GM23338 (cell line): ENCODE data around the gene TRIM43. TPM values are rescaled to one million over a fixed set of nuclear protein-coding genes. Genes with fewer than 3 reads are reported as not detected.
A peak's percentile ranks its signal among the peaks of the same experiment; 100 is the strongest.

ENCODE experiments used
- ATAC-seq: fragments of 200-7000 bp; cut with Tn5 transposase; 3 replicates; pipeline ENCODE4 v1.9.1; 2020
- DNase-seq: peaks from one replicate; pipeline ENCODE4 v3.0.0-alpha.2; 2015; ENCODE audit warnings: low spot score
- H2AFZ ChIP-seq: fragments of 200-600 bp; sonication (generic); 2 replicates; pipeline ENCODE4 v1.8.0; 2016; ENCODE audit warnings: antibody characterized with exemption, mild to moderate bottlenecking, moderate library complexity
- H3F3A ChIP-seq: fragments of 200-600 bp; sonication (generic); replicated peaks from 2 replicates; pipeline ENCODE4 v1.8.0; 2017; ENCODE audit warnings: antibody characterized with exemption, mixed run types, low read depth
- H3K27ac ChIP-seq: fragments of 200-600 bp; sonication (generic); 2 replicates; pipeline ENCODE4 v1.6.1; 2016; ENCODE audit warnings: low read depth
- H3K27me3 ChIP-seq: fragments of 200-600 bp; sonication (generic); 2 replicates; pipeline ENCODE4 v1.8.0; 2016; ENCODE audit warnings: mild to moderate bottlenecking, mixed run types, moderate library complexity; ENCODE audit not compliant: insufficient read depth
- H3K36me3 ChIP-seq: fragments of 200-600 bp; sonication (generic); 2 replicates; pipeline ENCODE4 v1.8.0; 2016; ENCODE audit warnings: mild to moderate bottlenecking; ENCODE audit not compliant: insufficient read depth
- H3K4me1 ChIP-seq: fragments of 200-600 bp; sonication (generic); 2 replicates; pipeline ENCODE4 v1.8.0; 2016; ENCODE audit warnings: mild to moderate bottlenecking, moderate library complexity; ENCODE audit not compliant: insufficient read depth
- H3K4me2 ChIP-seq: fragments of 200-600 bp; sonication (generic); 2 replicates; pipeline ENCODE4 v1.7.1; 2017; ENCODE audit warnings: mixed run types
- H3K4me3 ChIP-seq: fragments of 200-600 bp; sonication (generic); 2 replicates; pipeline ENCODE4 v1.6.1; 2016; ENCODE audit warnings: mixed run types
- H3K79me2 ChIP-seq: fragments of 200-600 bp; sonication (generic); replicated peaks from 2 replicates; pipeline ENCODE4 v1.8.0; 2017; ENCODE audit warnings: mild to moderate bottlenecking; ENCODE audit not compliant: insufficient read depth
- H3K9me2 ChIP-seq: fragments of 200-600 bp; sonication (generic); 2 replicates; pipeline ENCODE4 v1.8.0; 2017; ENCODE audit not compliant: insufficient read depth
- H4K20me1 ChIP-seq: fragments of 200-600 bp; sonication (generic); replicated peaks from 2 replicates; pipeline ENCODE4 v1.8.0; 2017; ENCODE audit warnings: mild to moderate bottlenecking; ENCODE audit not compliant: insufficient read depth
- H3K27ac Mint-ChIP-seq: 2 replicates; pipeline ENCODE4 v1.8.0; 2020; ENCODE audit warnings: inconsistent platforms, mild to moderate bottlenecking, moderate library complexity, mixed read lengths
- H3K27me3 Mint-ChIP-seq: 3 replicates; pipeline ENCODE4 v1.8.0; 2022; ENCODE audit warnings: low read depth, mild to moderate bottlenecking, moderate library complexity, mixed read lengths, inconsistent platforms; ENCODE audit not compliant: insufficient read depth, poor library complexity
- H3K36me3 Mint-ChIP-seq: 3 replicates; pipeline ENCODE4 v1.8.0; 2021; ENCODE audit warnings: low read depth, mild to moderate bottlenecking, inconsistent platforms, moderate library complexity, mixed read lengths
- H3K4me1 Mint-ChIP-seq: 3 replicates; pipeline ENCODE4 v1.8.0; 2020; ENCODE audit warnings: mild to moderate bottlenecking, inconsistent platforms, mixed read lengths
- H3K4me3 Mint-ChIP-seq: 3 replicates; pipeline ENCODE4 v1.8.0; 2021; ENCODE audit warnings: moderate library complexity, mild to moderate bottlenecking, inconsistent platforms, mixed read lengths
- H3K9me3 Mint-ChIP-seq: 3 replicates; pipeline ENCODE4 v1.8.0; 2020; ENCODE audit warnings: moderate library complexity, mild to moderate bottlenecking, inconsistent platforms, mixed read lengths
- CREB1 ChIP-seq: fragments of 250-450 bp; sonication (Bioruptor Pico); IDR thresholded peaks from 2 replicates; pipeline ENCODE4 v1.5.0; 2020; ENCODE audit warnings: low read depth, mild to moderate bottlenecking, moderate library complexity
- CTCF ChIP-seq, 2 experiments: fragments of 200-600 bp in 1 of 2; sonication (generic) in 1 of 2; conservative IDR thresholded peaks; 2 replicates each; pipeline versions ENCODE4 v1.5.1 to v1.6.1; 2016 to 2017; ENCODE audit warnings: antibody characterized with exemption in 2 of 2, low read depth in 2 of 2, mild to moderate bottlenecking in 2 of 2, moderate library complexity in 1 of 2
- EZH2 ChIP-seq: fragments of 200-600 bp; sonication (generic); IDR thresholded peaks from one replicate; pipeline ENCODE4 v1.8.0; 2017; ENCODE audit warnings: antibody characterized with exemption, mild to moderate bottlenecking, low read depth; ENCODE audit not compliant: unreplicated experiment
- EZH2phosphoT487 ChIP-seq: fragments of 200-600 bp; sonication (generic); IDR thresholded peaks from one replicate; pipeline ENCODE4 v1.8.1; 2018; ENCODE audit warnings: antibody characterized with exemption; ENCODE audit not compliant: unreplicated experiment
- JUNB ChIP-seq: IDR thresholded peaks from one replicate; pipeline ENCODE4 v1.6.1; 2016; ENCODE audit warnings: antibody characterized with exemption; ENCODE audit not compliant: unreplicated experiment
- NANOG ChIP-seq: IDR thresholded peaks from 2 replicates; pipeline ENCODE4 v1.6.1; 2016; ENCODE audit warnings: antibody characterized with exemption, borderline replicate concordance
- POLR2AphosphoS5 ChIP-seq: IDR thresholded peaks from 2 replicates; pipeline ENCODE4 v1.6.1; 2016; ENCODE audit warnings: antibody characterized with exemption, low read depth
- ZNF331 ChIP-seq: fragments of 250-450 bp; sonication (Bioruptor Pico); IDR thresholded peaks from 2 replicates; pipeline ENCODE4 v1.5.0; 2020; ENCODE audit warnings: low read depth, mild to moderate bottlenecking, moderate library complexity
- ZNF462 ChIP-seq: fragments of 250-450 bp; sonication (Bioruptor Pico); IDR thresholded peaks from 2 replicates; pipeline ENCODE4 v1.5.0; 2020; ENCODE audit warnings: mild to moderate bottlenecking, moderate library complexity
- polyA plus RNA-seq: library from polyadenylated mRNA; unstranded; fragments of >200 nt; fragmentation: Nextera tagmentation; extraction: Ambion mirVana; gene quantifications from 2 replicates; pipeline ENCODE4 v1.2.1, GENCODE V29; 2016
- total RNA-seq: library from RNA; depleted of rRNA; stranded (reverse); fragments of >200 nt; shearing (Covaris generic); gene quantifications from 2 replicates; pipeline ENCODE4 v1.2.3, GENCODE V29; 2014

The TRIM43 gene
- total and polyA plus RNA-seq, 2 experiments from 2014 or later = 0.40 to 0.59 TPM

GRCh38 chr2:95552911-95553310, 38.9 kb upstream of the TRIM43 start:
- no peaks in the 10 kb centered on the region for H3F3A ChIP-seq
- H3K36me3 Mint-ChIP-seq = no peaks in the 10 kb centered on the region
- H3K4me3 ChIP-seq = no peak overlapping the region
- DNase-seq = peak; percentile 2
- no peaks in the 10 kb centered on the region for H3K4me1 ChIP-seq
- TF ChIP-seq EZH2phosphoT487 (no peak), ZNF462 (CRISPR knock-in tag) (no peak), ZNF331 (CRISPR knock-in tag) (no peak), EZH2 (no peak), CREB1 (CRISPR knock-in tag) (no peak), JUNB (no peak), NANOG (no peak), CTCF (conservative IDR thresholded peaks at IDR 0.05; ENCODE audit: low read depth in 2 of 2) (no peak), POLR2AphosphoS5 (no peak)
- no peak overlapping the region for H3K27ac ChIP-seq
- H3K4me3 Mint-ChIP-seq = no peak overlapping the region
- H3K79me2 ChIP-seq = no peaks in the 10 kb centered on the region
- H3K9me2 ChIP-seq = no peaks in the 10 kb centered on the region
- H3K27ac Mint-ChIP-seq = no peak overlapping the region
- H4K20me1 ChIP-seq = no peaks in the 10 kb centered on the region
- no peaks in the 10 kb centered on the region for H3K9me3 Mint-ChIP-seq
- ATAC-seq = peak; percentile 43; the same call in 2 of the 3 replicates
- peak overlapping the region; percentile 35; the same call in 1 of the 2 replicates for H2AFZ ChIP-seq
- peaks cover 4% of the 10 kb centered on the region for H3K27me3 Mint-ChIP-seq
- H3K27me3 ChIP-seq = no peaks in the 10 kb centered on the region
- H3K4me1 Mint-ChIP-seq = no peaks in the 10 kb centered on the region
- H3K4me2 ChIP-seq = no peak overlapping the region
- H3K36me3 ChIP-seq = no peaks in the 10 kb centered on the region
